Measurements from ENCODE around the gene UBQLN1.
"Not testable (repeated sequence)": the region's sequence is repeated elsewhere in the genome, so short reads cannot be mapped to it uniquely, and the experiment has no call there.

Gene UBQLN1

DNA sequence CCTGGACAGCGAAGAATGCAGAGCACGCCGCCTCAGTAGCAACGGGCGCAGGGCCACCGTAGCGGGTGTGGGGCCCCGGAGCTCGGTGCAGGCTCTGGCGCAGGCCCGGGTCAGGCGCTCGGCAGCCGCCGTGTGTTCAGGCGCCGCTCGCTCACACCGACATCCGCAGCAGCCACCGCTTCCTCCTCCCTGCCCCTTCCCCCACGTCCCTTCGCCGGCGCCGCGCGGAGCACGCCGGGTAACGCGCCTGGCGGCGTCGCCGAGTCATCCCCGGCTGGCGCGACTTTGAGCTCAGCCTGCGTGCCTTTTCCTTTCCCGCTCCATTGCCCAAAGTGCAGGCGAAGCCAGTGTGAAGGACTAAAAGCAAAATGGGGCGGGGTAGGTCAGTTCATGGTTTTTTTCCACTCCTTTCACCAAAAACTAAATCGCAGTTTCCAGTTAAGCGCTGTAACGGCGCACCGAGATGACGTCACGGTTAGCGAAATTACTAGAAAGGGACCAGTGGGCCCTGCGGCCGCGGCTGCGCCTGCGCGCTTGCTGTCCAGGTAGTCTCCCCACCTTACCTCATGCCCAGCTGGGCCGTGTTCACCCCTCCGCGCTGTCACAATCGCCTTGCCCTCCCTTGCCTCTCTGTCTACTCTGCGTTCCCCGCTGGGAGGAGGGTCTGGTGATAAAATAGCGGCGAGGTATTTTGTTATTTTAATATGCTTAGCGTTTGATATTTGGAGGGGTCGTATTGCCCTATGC lies at the start of gene UBQLN1:
TSS of gene UBQLN1 (minus strand) at position 191 of the 747 bp plus-strand sequence. CDS start 279 bp downstream, outside the sequence.
- peak; percentile 81 to 86 (median 83) for DNase-seq (ENCODE audit: low read depth in 3 of 3)

DNA sequence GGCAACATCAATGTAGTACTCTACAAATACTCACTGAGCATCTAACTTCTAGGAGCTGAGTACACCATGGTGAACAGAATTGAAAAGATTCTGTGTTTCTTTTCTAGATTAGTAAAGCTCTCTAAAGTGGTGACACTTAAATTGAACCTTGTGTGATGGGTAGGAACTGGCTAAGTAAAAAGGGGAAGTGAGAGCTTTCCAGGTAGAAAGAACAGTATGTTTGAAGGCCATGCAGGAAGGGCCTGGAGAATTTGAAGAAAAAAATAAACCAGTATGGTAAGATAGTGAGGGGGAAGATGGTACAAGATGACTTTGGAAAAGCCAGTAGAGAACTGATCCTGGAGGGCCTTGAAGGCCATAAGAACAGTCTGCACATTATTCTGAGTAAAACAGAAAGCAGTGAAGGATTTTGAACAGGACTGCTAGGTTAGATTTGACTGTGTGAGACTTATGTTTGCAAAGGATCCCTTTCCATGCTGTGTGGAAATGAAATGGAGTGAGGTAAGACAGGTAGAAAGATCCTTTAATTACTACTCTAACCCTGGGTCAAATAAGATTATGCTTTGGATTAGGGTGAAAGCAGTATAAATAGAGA lies 46.7 kb upstream of the UBQLN1 start:
- no peak for DNase-seq (ENCODE audit: low read depth in 3 of 3)

DNA sequence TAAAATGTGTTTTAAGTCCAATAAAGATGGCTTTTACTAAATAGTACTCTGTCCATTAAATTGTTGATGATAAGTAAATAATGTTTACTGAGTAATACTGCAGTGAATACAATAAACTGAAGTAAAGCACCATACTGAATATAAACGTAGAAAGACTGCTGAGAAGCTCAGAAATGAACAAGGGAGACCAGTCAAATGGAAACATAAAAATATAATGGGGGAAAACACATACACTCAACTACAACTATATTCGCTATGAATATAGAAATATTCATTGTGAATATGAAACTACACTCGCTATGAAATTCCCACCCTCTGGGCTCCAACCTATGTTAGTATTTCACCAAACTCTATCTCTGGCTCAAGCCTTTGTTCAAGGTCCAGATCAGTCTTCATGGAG lies 41.9 kb upstream of the UBQLN1 start:
- DNase-seq (ENCODE audit: low read depth in 3 of 3) = no peak

DNA sequence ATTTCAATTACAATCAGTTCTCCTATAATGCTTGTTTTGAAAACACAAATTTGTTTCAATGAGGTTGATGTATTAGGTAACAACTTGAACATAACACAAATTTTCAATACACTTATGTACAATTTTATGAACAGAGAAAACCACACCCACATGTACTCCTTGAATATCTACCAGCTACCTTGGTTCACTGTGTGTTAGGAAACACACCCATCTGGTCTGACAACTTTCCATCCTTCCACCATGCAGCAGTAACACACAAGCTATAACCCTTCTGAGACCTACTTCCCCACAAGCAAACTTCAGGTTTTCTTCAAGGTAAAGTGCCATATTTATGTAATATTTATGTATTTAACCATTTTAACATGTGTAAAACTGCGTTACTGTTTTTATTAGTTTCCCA lies 36.4 kb upstream of the UBQLN1 start:
- DNase-seq (ENCODE audit: low read depth in 3 of 3) = no peak

DNA sequence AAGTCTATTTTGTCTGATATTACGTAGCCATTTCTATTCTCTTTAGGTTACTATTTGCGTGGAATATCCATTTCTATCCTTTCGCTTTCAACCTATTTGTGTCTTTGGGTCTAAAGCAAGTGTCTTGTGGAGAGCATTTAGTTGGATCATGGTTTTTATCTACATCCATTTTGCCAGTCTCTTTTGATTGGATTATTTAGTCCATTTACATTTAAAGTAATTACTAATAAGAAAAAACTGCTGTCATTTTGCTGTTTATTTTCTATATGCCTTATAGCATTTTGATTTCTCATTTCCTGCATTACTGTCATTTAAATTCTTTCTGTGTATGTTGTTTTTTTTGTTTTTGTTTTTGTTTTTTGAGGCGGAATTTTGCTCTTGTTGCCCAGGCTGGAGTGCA lies 26.0 kb upstream of the UBQLN1 start:
- no peak for DNase-seq (ENCODE audit: low read depth in 3 of 3)

DNA sequence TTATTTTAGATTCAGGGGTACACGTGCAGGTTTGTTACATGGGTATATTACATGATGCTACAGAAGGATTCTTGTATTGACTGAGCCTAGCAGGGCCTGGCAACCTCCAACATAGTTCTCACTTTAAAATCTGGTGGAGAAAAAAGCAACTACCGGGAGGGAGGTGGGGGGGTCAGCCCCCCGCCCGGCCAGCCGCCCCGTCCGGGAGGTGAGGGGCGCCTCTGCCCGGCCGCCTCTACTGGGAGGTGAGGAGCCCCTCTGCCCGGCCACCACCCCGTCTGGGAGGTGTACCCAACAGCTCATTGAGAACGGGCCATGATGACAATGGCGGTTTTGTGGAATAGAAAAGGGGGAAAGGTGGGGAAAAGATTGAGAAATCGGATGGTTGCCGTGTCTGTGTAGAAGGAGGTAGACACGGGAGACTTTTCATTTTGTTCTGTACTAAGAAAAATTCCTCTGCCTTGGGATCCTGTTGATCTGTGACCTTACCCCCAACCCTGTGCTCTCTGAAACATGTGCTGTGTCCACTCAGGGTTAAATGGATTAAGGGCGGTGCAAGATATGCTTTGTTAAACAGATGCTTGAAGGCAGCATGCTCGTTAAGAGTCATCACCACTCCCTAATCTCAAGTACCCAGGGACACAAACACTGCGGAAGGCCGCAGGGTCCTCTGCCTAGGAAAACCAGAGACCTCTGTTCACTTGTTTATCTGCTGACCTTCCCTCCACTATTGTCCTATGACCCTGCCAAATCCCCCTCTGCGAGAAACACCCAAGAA lies 21.0 kb upstream of the UBQLN1 start:
- not testable (repeated sequence) for DNase-seq (ENCODE audit: low read depth in 3 of 3)

DNA sequence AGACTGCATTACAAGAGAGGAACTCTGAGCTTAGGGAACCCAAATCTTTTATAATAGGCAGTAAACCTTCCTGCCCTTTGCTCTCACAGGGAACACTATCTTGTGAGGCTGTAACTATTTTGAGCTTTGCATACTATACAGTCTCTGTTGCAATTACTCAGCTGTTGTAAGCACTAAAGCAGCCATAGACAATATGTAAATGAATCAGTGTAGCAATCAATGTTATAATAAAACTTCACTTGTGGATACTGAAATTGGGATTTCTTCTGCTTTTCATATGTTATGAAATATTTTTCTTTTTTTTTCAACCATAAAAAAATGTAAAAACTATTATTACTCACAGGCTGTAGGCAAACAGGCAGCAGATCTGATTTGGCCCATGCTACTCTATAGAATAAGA lies 16.7 kb upstream of the UBQLN1 start:
- no peak for DNase-seq (ENCODE audit: low read depth in 3 of 3)

DNA sequence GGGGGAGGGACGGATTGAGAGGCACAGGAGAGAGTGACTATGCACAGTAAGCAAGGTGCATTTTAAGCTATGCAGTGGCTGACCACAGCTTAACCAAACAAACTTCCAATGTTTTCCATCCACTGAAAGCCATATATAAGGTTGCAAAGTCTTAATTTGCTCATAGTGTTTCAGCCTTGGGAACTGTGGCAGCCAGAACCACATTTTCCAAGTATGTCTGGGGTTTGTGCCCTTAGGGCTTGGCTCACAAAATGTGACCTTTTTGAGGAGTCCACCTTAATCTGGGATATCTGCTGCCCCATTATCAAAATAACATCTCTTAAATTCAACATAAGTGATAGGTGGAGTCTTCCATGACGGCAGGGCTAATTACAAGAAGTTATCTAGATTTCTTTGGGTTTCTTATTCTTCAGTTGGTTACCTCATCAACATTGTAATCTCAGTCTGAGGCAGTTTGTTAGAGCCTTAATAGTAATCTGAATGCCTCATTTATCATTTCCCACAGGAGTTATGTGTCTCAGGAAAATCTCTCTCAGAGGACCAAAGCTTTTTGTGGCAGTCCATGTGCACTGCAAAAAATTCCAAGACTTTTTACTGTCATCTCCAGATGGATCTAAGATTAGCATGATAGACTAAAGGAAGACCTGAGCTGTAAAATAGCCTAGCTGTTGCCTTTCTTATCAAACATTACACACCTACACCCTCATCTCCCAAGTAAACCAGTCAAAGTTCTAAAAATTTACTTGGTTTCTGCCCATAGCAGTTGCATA lies 15.2 kb upstream of the UBQLN1 start:
- DNase-seq (ENCODE audit: low read depth in 3 of 3) = no peak

DNA sequence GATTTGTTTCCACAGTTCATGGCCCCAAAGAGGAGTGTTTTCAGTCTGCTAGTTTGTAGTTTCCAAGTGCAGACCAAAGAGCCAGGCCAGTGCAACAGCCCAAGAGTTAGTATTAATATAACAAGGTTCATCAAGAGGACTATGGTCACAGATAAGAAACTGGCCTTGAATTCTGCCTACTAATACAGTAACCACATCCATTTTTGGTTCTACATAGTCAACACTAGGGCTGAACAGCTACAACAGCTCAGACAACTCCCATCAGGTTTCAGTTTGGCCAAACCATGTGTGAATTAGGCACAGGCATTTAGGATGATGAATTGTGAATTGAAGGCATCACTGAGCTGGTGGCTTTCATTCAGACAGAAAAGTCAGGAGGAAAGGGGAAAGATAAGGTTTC lies 13.8 kb upstream of the UBQLN1 start:
- DNase-seq (ENCODE audit: low read depth in 3 of 3) = no peak

DNA sequence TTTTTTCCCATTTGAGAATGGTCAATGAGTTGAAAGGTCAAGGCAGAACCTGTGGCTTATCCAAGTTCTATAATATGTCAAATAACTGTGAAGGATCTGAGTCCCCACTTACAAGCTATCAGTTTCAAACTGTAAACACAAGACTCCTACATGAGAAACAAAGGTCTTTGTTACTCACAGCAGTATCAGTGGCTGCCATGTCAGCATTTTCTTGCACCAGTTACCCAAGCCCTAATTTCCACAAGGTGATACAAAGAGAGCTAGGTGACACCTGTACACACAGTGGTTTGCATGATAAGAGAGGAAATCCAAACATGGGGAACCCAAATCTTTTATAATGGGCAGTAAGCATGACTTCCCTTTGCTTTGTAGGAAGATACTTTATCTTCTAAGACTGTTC lies 8.0 kb upstream of the UBQLN1 start:
- DNase-seq (ENCODE audit: low read depth in 3 of 3) = no peak

DNA sequence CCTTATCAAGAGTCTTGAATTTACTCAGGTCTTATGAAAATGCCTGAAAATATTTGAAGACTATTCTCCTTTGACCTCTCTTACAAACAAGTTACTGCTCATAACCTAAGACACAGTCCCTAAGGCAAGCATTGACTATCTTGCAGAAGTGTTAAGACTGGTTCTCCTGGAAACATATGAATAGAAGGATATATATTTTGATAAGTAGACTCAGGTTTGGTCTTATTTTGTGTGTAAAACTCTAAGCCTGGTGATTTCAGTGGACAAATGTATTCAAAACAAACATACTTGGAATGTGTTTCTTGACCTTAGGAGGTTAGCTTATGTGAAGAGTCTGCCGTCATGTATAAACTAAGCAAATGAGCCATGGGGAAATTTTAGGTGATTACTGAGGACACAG lies 7.5 kb upstream of the UBQLN1 start:
- no peak for DNase-seq (ENCODE audit: low read depth in 3 of 3)

DNA sequence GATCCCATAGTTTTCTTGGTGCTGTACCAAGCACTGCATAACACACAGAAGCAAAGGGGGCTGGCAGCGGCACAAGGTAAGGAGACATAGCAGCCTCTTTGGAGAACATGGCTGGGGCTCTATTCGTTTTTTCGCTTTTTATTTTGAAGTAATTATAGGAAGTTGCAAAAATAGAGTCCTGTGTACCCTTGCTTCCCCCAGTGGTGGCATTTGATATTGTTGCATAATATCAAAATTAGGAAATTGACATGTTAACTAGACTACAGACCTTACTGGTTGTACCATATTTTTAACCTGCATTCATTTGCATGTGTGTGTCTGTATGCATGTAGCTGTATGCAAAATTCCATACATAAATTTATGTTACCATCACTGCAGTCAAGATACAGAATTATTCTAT lies 6.6 kb upstream of the UBQLN1 start:
- DNase-seq (ENCODE audit: low read depth in 3 of 3) = no peak

DNA sequence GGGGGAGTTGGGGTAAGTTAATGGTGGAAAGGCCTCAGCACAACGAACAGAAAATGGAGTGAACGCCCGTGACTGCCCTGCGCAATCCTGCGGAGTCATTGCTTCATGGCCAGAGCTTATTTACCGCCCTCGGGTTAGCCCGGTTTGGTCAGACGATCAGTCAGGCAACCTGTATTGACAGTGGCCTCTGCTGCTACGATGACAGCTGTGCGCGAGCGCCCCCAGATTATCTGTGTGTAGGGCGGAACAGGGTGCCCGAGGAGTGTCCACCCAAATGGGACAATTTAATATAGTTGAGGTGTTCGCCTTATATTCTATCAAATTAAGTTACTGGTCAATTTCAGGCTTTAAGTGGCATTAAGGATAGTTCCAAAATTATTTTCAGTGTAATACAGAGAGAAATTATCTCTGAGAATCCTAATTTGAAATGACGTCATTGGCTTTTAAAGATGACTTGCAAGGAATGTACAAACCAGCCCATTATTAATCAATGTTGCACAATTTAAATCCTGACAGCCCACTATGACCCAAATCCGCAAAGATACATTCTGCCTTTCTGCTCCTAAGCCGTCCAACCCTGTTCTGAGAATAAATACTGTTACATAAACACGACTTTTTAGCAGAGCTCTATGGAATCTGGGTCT lies 879 bp upstream of the UBQLN1 start:
- peak; percentile 2 to 25 (median 12) for DNase-seq (ENCODE audit: low read depth in 3 of 3)

DNA sequence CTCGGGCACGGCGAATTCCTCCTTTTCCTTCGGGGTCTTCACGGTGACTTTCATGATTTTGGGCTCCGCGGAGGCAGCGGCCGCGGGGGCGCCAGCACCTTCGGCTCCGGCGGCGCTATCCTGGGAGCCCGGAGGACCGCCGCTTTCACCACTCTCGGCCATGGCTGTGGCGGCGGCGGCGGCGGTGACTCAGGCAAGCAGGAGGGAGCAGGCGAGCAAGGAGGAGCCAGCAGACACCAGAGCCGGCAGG lies 315 bp downstream of the UBQLN1 start:
- peak in 2 of 3 donors; percentile 47 to 77 for DNase-seq (ENCODE audit: low read depth in 3 of 3)

DNA sequence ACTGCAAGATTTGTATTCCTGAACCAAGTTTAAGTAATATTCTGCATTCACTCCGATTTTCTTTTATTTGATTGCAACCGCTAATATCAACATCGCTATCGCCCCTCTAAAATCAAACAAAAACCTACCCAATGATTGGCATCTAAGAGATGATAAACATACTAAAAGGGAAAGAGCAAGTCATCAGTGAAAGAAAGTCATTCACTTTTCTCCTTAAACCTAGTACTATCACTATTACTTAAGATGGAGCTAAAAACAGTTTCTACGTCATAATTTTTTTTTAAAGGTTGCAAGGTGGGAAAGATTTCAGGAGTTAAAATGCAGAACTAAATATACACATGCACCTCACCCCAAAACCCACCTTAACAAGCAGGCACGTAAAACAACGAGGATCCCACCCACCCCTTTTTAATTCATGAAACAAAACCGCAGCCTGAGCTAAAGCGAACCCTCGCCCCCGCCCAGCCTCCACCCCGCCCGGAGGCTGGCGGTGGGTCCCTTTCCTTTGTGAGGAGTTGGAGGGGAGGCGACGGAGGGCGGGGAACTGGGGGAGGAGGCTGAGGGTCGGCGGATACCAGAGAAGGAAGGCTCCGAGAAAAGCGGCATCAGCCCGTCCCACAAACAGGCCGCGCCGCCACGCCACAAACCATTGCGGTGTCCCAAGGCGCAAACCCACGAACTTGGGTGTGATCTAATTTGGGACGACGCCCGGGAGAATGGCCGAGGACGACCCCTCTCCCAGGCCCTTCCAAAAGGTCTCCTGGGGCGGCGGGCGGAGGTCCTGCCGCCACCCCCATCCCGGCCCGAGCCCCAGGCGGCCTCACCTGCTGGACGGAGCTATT lies 861 bp downstream of the UBQLN1 start:
- peak; percentile 22 to 49 (median 36) for DNase-seq (ENCODE audit: low read depth in 3 of 3)

DNA sequence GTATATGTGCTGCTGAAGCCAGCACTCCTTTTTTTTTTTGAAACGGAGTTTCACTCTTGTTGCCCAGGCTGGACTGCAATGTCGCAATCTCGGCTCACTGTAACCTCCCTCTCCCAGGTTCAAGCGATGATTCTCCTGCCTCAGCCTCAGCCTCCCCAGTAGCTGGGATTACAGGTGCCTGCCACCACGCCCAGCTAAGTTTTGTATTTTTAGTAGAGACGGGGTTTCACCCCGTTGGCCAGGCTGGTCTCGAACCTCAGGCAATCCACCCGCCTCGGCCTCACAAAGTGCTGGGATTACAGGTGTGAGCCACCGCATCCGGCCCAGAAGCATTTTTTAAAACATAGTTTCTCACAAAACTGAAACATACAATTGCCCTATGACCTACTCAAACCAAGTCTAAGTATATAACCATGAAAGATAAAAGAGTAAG lies 2.5 kb downstream of the UBQLN1 start:
- DNase-seq (ENCODE audit: low read depth in 3 of 3) = not testable (repeated sequence)

DNA sequence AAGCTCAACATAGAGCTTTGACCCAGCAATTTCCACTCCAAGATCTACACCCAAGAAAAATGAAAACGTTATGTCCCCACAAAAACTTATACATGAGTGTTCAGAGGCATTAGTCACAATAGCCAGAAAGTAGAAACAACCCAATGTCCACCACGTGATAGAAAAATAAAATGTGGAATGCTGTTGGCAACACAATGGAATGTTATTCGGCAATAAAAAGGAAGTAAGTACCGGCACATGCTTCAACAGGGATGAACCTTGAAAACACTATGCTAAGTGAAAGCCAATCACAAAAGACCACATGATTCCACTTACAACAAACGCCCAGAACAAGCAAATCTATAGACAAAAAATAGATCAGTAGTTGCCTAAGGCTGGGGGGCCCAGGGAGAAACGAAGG lies 6.0 kb downstream of the UBQLN1 start:
- DNase-seq (ENCODE audit: low read depth in 3 of 3) = no peak

DNA sequence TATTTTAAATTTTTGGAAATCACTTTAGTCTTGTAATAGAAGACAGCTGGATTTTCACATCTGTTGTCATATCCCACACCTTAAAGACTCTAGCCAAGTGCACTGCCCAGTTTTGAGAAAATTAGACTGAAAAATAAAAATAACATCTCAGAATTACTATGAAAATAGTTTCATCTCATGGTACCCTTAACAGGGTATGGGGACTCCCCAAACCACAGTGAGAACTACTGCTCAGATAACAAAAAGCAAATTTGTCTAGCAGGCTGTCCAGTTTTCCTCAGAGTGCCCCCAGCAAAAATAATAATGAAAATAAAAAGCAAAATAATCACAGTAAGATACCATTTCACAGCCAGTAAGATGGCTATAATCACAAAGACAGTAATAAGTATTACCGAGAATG lies 6.5 kb downstream of the UBQLN1 start:
- DNase-seq (ENCODE audit: low read depth in 3 of 3) = no peak

DNA sequence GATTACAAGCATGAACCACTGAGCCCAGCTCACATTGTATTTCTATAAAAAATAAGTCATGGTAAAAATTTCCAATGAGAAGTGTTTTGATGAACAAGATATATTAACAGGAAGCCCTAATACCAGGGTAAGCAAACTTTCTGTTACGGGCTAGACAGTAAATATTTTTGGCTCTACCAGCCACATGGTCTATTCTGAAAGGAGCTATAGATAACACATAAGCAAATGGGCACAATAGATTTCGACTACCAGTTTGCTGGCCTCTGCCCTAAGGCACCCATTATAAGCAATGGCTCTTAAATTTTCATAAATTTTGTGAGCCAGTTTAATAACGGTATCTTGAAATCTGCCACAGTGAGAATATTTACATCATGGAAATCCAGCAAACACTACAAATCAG lies 8.1 kb downstream of the UBQLN1 start:
- no peak for DNase-seq (ENCODE audit: low read depth in 3 of 3)

DNA sequence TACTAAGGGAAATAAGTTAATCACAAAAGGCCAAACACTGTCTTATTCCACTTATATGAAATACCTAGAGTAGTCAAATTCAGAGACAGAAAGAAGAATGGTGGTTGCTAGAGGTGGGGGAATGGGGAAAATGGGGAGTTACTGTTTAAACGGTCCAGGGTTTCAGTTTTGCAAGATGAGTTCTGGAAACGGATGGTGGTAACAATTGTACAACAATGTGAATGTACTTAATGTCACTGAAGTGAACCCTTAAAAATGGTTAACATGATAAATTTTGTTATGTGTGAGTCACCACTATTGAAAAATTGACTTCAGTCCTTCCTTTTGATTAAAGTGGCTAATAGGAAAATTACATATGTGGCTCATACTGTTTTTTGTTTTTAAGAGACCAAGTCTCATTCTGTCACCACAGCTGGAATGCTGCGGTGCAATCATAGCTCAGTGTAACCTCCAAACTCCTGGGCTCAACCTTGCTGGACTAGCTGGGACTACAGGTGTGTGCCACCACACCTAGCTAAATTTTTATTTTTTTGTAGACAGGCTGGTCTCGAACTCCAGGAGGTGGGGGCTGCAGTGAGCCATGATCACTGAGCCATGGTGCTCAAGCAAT lies 8.7 kb downstream of the UBQLN1 start:
- DNase-seq (ENCODE audit: low read depth in 3 of 3) = no peak
